CD14-positive monocyte (primary cell): ENCODE measurements around the gene GPS2. TPM values are rescaled to one million over a fixed set of nuclear protein-coding genes. Genes with fewer than 3 reads are reported as not detected.

Source experiments
- DNase-seq, 3 donors: peaks; one replicate each; pipeline ENCODE4 v3.0.0-alpha.2; 2011 to 2022
- H2AFZ ChIP-seq: 2 replicates; pipeline ENCODE4 v1.6.0; 2012; ENCODE audit warnings: mild to moderate bottlenecking, low read depth, low read length, inconsistent platforms; ENCODE audit not compliant: insufficient read depth, poor library complexity, severe bottlenecking
- H3K27ac ChIP-seq, 2 donors: 1 replicate in 1 of 2; 2 replicates in 1 of 2; pipeline ENCODE4 v1.5.1; 2012 to 2013; ENCODE audit warnings: low read length in 2 of 2, control low read depth in 1 of 2, inconsistent platforms in 1 of 2, low read depth in 1 of 2, mild to moderate bottlenecking in 1 of 2
- H3K27me3 ChIP-seq, 2 donors: one replicate each; pipeline versions ENCODE4 v1.6.0 to v1.6.1; 2011 to 2013; ENCODE audit warnings: low read length in 2 of 2; ENCODE audit not compliant: control insufficient read depth in 2 of 2, insufficient read depth in 2 of 2
- H3K36me3 ChIP-seq, 2 donors: replicated peaks in 1 of 2; 1 replicate in 1 of 2; 2 replicates in 1 of 2; pipeline versions ENCODE4 v1.5.1 to v1.6.1; 2012 to 2013; ENCODE audit warnings: low read length in 2 of 2, control low read depth in 1 of 2, inconsistent platforms in 1 of 2, mild to moderate bottlenecking in 1 of 2; ENCODE audit not compliant: insufficient read depth in 2 of 2, control insufficient read depth in 1 of 2
- H3K4me1 ChIP-seq, 2 donors: 1 replicate in 1 of 2; 2 replicates in 1 of 2; pipeline versions ENCODE4 v1.5.1 to v1.6.1; 2012 to 2013; ENCODE audit warnings: low read length in 2 of 2, control low read depth in 1 of 2, inconsistent platforms in 1 of 2, mild to moderate bottlenecking in 1 of 2, moderate library complexity in 1 of 2; ENCODE audit not compliant: insufficient read depth in 2 of 2, control insufficient read depth in 1 of 2
- H3K4me2 ChIP-seq: replicated peaks from 2 replicates; pipeline ENCODE3; 2012; ENCODE audit warnings: low read length, moderate library complexity, mild to moderate bottlenecking; ENCODE audit not compliant: poor library complexity, severe bottlenecking; ENCODE audit errors: extremely low read depth
- H3K4me3 ChIP-seq, 3 experiments: fragments of 200-600 bp in 1 of 3; sonication (generic) in 1 of 3; replicated peaks in 1 of 3; 1 replicate in 2 of 3; 2 replicates in 1 of 3; pipeline ENCODE4 v1.5.1; 2011 to 2013; ENCODE audit warnings: low read length in 3 of 3, mild to moderate bottlenecking in 3 of 3, control low read depth in 2 of 3, low read depth in 2 of 3, inconsistent platforms in 1 of 3, moderate library complexity in 1 of 3
- H3K79me2 ChIP-seq: 2 replicates; pipeline ENCODE4 v1.6.0; 2012; ENCODE audit warnings: mild to moderate bottlenecking, control low read depth, inconsistent platforms, low read length, moderate library complexity; ENCODE audit not compliant: insufficient read depth
- H3K9ac ChIP-seq: 2 replicates; pipeline ENCODE4 v1.6.0; 2017; ENCODE audit warnings: low read length, mild to moderate bottlenecking; ENCODE audit not compliant: insufficient read depth, poor library complexity, severe bottlenecking
- H3K9me3 ChIP-seq, 2 donors: replicated peaks in 1 of 2; 1 replicate in 1 of 2; 2 replicates in 1 of 2; pipeline versions ENCODE4 v1.5.1 to v1.6.1; 2012 to 2013; ENCODE audit warnings: low read length in 2 of 2, control low read depth in 1 of 2; ENCODE audit not compliant: control insufficient read depth in 1 of 2, insufficient read depth in 1 of 2
- H4K20me1 ChIP-seq: 2 replicates; pipeline ENCODE4 v1.6.0; 2012; ENCODE audit warnings: mild to moderate bottlenecking, low read length, control low read depth, moderate library complexity; ENCODE audit not compliant: insufficient read depth
- H3K27ac Mint-ChIP-seq, 7 donors: one replicate each; pipeline ENCODE4 v1.8.0; 2020; ENCODE audit warnings: mild to moderate bottlenecking in 7 of 7, mixed read lengths in 7 of 7, moderate library complexity in 6 of 7, inconsistent platforms in 2 of 7
- H3K27me3 Mint-ChIP-seq, 3 donors: one replicate each; pipeline ENCODE4 v1.8.0; 2021 to 2022; ENCODE audit warnings: low read depth in 3 of 3, mild to moderate bottlenecking in 3 of 3, mixed read lengths in 3 of 3, moderate library complexity in 3 of 3, inconsistent platforms in 1 of 3
- H3K36me3 Mint-ChIP-seq, 2 donors: one replicate each; pipeline ENCODE4 v1.8.0; 2020; ENCODE audit warnings: mixed read lengths in 2 of 2, inconsistent platforms in 1 of 2, mild to moderate bottlenecking in 1 of 2
- H3K4me1 Mint-ChIP-seq: one replicate; pipeline ENCODE4 v1.8.0; 2020; ENCODE audit warnings: mild to moderate bottlenecking, mixed read lengths
- H3K4me3 Mint-ChIP-seq, 2 donors: one replicate each; pipeline ENCODE4 v1.8.0; 2020; ENCODE audit warnings: mild to moderate bottlenecking in 2 of 2, mixed read lengths in 2 of 2, moderate library complexity in 1 of 2
- H3K9me3 Mint-ChIP-seq, 7 donors: one replicate each; pipeline ENCODE4 v1.8.0; 2020 to 2022; ENCODE audit warnings: mixed read lengths in 7 of 7, mild to moderate bottlenecking in 6 of 7, moderate library complexity in 6 of 7, inconsistent platforms in 2 of 7
- CTCF ChIP-seq: fragments of 200-600 bp; IDR thresholded peaks from one replicate; pipeline ENCODE4 v1.8.0; 2022; ENCODE audit warnings: antibody characterized with exemption, mild to moderate bottlenecking
- WGBS: methylation state at CpG from one replicate; pipeline ENCODE4 v1.1.5; 2013; ENCODE audit warnings: missing lambda C conversion rate; ENCODE audit not compliant: insufficient coverage; 5-methylcytosine and 5-hydroxymethylcytosine counted together
- intact Hi-C, 2 donors: fragments of 100-400 bp; cut with micrococcal nuclease; formaldehyde crosslinking; loops; one replicate each; pipeline versions ENCODE4 v1.15.0 to v1.15.1; 2023
- polyA plus RNA-seq, 3 donors: library from polyadenylated mRNA; depleted of rRNA in 1 of 3; unstranded in 2 of 3; stranded (reverse) in 1 of 3; fragments of 300-500 nt in 2 of 3; fragments of >200 nt in 1 of 3; fragmentation: Illumina TruSeq in 2 of 3; gene quantifications; 1 replicate in 2 of 3; 2 replicates in 1 of 3; pipeline ENCODE4 v1.2.3, GENCODE V29; 2012 to 2021

GPS2 gene
- polyA plus RNA-seq, 3 donors: 53.5 to 162 (median 59.6) TPM

- intact Hi-C loops: loop anchor here in 1 of 2 donors (10.0 kb wide), 2 partner anchors 129 to 209 kb away; partner anchors contain the start of genes POLR2A, SENP3 and SLC35G6
- no peaks in the 10 kb centered on the region for H3K9me3 ChIP-seq
- H3K27ac ChIP-seq: no peak overlapping the region
- peaks cover 0 to 2% (median 0%) of the 10 kb centered on the region in 7 donors for H3K9me3 Mint-ChIP-seq
- H3K4me2 ChIP-seq: no peak overlapping the region
- no peak overlapping the region for H2AFZ ChIP-seq
- H3K79me2 ChIP-seq: no peaks in the 10 kb centered on the region
- peaks cover 3 to 6% (median 4%) of the 10 kb centered on the region in 3 donors for H3K27me3 Mint-ChIP-seq
- H3K36me3 ChIP-seq: no peaks in the 10 kb centered on the region
- H3K27me3 ChIP-seq: no peaks in the 10 kb centered on the region
- H3K4me1 Mint-ChIP-seq: peaks cover 31% of the 10 kb centered on the region
- DNase-seq: no peak
- H3K9ac ChIP-seq: no peak overlapping the region
- H3K4me3 ChIP-seq: no peak overlapping the region
- H3K4me3 Mint-ChIP-seq: no peak overlapping the region
- no peak overlapping the region for H3K27ac Mint-ChIP-seq
- no peak for TF ChIP-seq CTCF
- no peaks in the 10 kb centered on the region for H3K36me3 Mint-ChIP-seq
- peaks cover 13% of the 10 kb centered on the region for H4K20me1 ChIP-seq
- peaks cover 22 to 42% of the 10 kb centered on the region in 2 donors for H3K4me1 ChIP-seq
- WGBS: no CpG with 5 or more reads among the region's 8 CpGs
Measured at GRCh38 chr17:7355573-7355972, 40.4 kb upstream of the GPS2 start.

- H3K79me2 ChIP-seq: no peaks in the 10 kb centered on the region
- intact Hi-C loops: loop anchor here in 1 of 2 donors (10.0 kb wide), 2 partner anchors 130 to 210 kb away; partner anchors contain the start of genes POLR2A, SENP3 and SLC35G6
- Mint-ChIP-seq H3K27me3 (peaks cover 3 to 6% (median 4%) of the 10 kb centered on the region in 3 donors), H3K27ac (peak within 1 kb of the TSS in 2 of 7 donors; percentile 1 to 16), H3K36me3 (no peaks in the 10 kb centered on the region), H3K4me3 (no peak within 1 kb of the TSS), H3K9me3 (peaks cover 0 to 2% (median 0%) of the 10 kb centered on the region in 7 donors), H3K4me1 (peaks cover 35% of the 10 kb centered on the region)
- peaks cover 14% of the 10 kb centered on the region for H4K20me1 ChIP-seq
- 70% methylated on average over 10 of the region's 10 CpGs for WGBS
- TF ChIP-seq CTCF: no peak
- H3K36me3 ChIP-seq: no peaks in the 10 kb centered on the region
- DNase-seq: no peak
- H2AFZ ChIP-seq: no peak within 1 kb of the TSS
- peaks cover 25 to 47% of the 10 kb centered on the region in 2 donors for H3K4me1 ChIP-seq
- no peak within 1 kb of the TSS for H3K9ac ChIP-seq
- H3K4me3 ChIP-seq: no peak within 1 kb of the TSS
- H3K4me2 ChIP-seq: no peak within 1 kb of the TSS
- H3K9me3 ChIP-seq: no peaks in the 10 kb centered on the region
- H3K27me3 ChIP-seq: no peaks in the 10 kb centered on the region
- H3K27ac ChIP-seq: no peak within 1 kb of the TSS
Measured at GRCh38 chr17:7355053-7355452, 39.9 kb upstream of the GPS2 start, which contains the start of gene TMEM95. Gene TMEM95, plus strand, starts transcription at chr17:7355156. Its CDS starts 49 bp downstream, at chr17:7355205.
